ENCODE data around the gene CRKL. TPM values are rescaled to one million over a fixed set of nuclear protein-coding genes. Genes with fewer than 3 reads are reported as not detected.
"Not testable (repeated sequence)": the region's sequence is repeated elsewhere in the genome, so short reads cannot be mapped to it uniquely, and the experiment has no call there.

CRKL gene, protein sequence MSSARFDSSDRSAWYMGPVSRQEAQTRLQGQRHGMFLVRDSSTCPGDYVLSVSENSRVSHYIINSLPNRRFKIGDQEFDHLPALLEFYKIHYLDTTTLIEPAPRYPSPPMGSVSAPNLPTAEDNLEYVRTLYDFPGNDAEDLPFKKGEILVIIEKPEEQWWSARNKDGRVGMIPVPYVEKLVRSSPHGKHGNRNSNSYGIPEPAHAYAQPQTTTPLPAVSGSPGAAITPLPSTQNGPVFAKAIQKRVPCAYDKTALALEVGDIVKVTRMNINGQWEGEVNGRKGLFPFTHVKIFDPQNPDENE
- polyA plus RNA-seq (ENCODE audit: insufficient read length) = 50.4 TPM

DNA sequence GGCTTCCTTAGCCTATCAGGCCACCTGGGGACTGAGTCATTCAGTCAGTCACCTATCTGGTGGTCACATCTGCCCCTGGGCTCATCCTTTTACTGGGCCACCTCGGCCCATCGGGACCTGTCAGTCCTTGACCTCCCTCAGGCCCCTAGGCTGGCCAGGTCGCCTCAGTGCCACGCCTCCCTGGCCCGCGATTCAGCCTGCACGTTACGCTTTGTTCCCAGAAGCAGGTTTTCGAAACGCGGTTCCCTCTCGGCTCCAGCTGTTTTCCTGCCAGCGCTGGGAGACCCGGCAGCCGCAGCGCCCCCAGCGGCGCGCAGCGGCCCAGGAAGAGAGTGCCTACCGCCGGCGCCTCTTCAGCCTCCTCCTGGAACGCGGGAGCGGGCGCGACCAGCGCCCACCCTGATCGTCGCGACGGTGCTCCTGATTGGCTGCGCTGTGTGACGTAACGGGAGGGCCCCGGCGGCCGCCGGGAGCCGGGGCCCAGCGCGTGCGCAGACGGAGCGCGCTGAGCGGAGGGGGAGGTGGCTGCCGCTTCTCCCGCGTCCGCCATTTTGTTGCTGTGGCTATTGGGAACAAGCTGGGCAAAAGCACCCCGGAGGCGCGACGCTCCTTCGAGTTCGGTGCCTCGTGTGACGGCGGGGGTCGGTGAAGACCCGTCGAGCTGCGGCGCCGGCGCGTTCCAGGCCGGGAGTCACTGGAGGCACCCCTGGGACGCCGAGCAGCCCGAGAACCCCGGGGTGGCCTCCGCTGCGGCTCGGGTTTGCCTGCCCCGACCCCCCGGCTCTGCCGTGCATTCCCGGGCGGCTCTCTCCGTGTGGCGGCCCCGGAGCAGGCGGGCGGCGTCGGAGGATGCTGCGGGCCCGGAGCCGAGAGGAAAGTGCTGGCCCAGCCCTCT, at the start of gene CRKL:
TSS of gene CRKL (plus strand) at position 492 of the 895 bp plus-strand sequence. CDS start 528 bp downstream, outside the sequence.
- DNase-seq = peak; percentile 99

DNA sequence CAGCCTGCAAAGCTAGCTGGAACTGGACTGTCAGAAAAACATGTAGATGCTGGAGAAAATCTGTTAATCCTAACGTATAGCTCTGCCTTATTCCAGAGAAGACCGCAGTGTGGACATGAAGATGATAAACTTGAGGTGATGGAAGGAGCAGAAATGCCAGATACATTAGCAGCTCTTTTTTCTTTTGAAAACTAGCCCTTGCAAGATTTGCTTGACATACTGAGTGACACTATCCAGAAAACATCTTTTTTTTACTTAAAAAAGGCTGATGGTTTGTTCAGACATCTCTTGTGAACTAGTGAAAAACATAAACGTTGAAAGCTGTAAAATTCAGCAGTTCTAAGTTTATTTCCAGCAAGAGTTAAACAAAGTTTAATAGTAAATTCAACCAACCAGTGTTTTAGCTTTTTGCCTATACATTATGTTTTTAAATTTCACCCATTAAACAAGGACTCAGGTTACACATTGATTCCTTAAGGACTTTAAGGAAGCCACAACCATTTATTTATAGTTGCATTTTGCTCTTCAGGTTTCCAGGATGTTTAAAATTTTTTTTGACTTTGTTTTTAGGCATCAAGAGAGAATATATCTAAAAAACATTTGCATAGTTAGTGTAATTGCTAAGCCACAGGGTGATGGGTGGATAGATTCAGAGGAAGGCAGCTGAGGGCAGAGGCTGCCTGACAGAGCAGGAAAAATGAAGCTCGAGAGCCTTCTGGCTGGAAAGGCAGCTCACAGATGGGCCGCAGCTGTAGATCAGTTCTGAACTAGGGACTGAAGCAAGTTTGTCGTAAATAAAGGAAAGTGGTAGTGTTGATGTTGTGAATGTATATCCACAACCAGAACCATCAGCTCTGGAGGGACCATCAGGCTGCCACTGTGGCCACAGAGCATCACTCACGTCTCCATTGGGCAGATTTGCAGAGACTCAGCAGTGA, 48.9 kb upstream of the CRKL start:
- no peak for DNase-seq

DNA sequence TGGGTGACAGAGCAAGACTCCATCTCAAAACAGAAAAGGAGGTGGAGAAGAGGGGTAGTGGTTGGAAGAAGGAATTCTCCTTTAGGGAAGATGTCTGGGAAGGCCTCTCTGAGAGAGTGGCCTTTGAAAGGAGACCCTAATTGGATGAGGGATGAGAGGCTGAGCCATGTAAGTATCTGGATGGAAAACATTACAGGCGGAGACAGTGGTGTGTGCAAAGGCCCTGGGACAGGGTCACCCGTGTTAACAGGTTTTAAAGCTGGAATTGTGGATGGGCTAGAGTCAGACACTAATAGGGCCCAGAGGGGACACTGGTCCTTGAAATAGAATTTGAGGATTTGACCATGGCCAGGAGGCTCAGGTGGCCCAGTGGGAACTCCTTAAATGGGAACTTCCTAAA, 48.0 kb upstream of the CRKL start:
- DNase-seq = no peak

DNA sequence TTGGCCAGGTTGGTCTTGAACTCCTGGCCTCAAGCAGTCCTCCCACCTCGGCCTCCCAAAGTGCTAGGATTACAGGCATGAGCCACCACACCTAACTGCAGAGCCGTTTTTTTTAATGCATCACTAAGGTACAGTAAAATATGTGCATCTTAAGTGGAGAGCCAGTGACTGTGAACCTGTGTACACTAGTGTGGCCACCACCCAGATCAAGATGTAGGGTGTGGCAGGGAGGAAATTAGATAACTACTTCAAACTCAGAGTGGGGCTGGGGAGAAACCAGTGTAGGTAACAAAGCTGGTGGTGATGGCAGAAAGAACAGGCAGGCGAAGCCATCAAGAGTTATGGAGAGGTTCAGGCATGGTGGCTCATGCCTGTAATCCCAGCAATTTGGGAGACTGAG, 44.0 kb upstream of the CRKL start:
- DNase-seq = no peak

DNA sequence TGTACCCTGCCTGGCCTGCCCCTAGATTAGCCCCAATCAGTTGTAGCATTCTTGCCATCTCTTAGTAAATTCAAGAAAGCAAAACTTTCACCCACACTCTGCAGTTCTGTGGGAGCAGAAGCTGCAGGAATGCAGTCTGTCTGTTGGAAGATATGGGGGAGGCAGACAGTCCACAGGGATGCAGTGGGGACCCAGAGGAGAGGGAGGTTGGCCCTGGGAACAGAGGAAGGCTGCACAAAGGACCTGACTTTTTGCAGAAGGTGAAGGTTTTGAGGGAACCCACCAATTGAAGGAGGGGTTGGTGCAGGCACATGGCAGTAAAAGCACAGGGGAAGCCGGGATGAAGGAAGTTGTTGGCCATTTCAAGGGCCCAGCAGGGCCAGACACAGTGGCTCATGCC, 41.9 kb upstream of the CRKL start:
- no peak for DNase-seq

DNA sequence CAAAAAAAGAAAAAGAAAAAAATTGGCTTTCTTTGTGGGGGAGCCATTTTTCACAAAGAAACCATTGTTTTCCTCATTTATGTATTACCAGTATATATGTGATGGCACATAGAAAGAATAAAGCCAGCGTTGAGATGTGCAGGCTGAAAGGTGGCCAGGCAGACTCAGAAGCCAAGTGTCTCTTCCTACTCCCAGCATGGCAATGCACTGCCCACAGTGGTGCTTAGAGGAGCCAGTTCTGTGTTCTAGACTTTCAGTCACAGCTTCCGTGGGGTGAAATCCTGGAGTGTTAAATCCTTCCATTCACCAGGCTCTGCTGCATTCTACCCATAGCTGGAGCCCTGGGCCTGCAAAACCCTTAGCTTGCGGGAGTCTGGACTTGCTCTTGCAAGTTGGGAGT, 39.5 kb upstream of the CRKL start:
- DNase-seq = no peak

DNA sequence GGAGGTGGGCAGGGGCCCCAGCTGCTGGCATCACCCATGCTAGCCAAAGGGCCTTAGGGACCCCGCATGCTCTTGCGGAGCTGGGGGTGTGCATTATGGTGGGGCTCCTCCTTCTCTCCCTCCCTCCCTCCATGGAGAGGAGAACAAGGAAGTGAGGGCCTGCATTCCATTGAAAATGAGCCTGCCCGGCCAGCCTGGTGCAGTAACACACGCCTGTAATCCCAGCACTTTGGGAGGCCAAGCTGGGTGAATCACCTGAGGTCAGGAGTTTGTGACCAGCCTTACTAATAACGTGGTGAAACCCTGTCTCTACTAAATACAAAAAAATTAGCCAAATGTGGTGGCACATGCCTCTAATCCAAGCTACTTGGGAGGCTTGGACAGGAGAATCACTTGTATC, 36.0 kb upstream of the CRKL start:
- DNase-seq = no peak

DNA sequence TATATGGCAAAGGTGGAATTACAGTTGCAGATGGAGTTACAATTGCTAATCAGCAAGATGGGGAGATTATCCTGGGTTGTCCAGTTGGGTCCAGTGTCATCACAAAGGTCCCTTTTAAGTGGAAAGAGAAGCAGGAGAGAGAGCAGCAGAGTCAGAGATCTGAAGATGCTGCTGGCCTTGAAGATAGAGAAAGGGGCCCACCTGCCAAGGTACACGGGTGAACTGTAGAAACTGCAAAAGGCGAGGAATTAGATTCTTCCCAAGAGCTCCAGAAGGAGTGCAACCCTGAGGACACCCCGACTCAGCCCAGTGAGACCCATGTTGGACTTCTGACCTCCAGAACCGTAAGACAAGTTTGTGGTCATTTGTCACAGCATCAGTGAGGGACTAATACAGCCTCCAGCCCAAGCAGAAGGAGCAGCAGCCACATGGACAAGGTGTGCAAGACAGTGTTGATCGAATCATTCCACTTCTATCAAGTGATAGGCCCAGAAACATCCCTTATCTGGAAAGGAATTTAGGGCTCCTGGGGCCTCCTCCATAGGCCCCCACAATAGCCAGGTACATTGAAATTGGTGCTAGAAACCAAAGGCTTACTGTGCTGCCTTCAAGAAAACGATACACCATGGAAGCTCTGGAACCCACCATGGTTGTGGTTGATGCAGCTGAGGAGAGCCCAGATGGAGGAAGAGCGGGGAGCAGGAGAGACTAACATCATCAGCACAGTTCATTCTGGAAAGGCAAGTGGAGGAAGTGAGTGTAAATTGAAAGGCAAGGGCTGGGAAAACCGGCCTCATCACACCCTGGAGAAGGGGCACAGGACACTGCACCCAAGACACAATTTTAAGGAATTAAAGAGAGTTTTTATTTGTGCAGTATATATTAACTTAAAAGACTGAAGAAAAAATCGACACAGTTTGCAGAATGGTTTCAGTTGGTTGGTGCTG, 35.1 kb upstream of the CRKL start:
- DNase-seq = no peak

DNA sequence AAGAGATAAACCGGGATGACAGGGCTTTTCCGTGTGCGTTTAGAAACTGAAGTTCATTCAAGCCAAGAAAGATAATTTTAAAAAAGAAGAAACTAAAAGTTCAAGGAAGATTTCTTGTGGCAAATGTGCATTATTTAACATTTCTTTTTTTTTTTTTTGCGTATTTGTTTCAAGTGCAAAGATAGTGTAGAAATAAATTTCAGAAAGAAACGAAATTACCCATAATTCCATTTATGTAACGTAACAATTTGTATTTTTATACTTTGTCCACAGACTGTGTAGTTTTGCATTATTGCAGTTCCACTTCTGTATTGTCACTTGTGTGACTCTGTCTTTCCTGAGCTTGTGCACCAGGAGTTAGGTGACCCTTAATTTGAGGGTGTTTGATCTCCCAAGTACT, 34.4 kb upstream of the CRKL start:
- DNase-seq = no peak

DNA sequence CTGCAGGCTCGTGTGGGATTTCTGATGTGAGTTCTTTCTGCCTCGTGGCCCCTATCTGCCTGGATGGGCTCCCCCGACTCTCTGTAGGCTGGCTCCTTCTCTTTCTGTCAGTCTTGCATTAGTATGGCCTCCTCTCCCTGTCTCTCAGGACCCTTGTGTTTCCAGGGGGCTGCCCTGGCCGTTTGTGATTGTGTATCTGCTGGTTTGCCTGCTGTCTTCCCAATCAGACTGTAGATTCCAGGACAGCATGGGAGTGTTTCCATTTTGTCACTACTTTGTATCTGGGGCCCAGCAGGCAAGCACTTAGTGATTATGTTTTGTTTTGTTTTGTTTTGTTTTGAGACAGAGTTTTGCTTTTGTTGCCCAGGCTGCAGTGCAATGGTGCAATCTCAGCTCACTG, 32.8 kb upstream of the CRKL start:
- DNase-seq = no peak

DNA sequence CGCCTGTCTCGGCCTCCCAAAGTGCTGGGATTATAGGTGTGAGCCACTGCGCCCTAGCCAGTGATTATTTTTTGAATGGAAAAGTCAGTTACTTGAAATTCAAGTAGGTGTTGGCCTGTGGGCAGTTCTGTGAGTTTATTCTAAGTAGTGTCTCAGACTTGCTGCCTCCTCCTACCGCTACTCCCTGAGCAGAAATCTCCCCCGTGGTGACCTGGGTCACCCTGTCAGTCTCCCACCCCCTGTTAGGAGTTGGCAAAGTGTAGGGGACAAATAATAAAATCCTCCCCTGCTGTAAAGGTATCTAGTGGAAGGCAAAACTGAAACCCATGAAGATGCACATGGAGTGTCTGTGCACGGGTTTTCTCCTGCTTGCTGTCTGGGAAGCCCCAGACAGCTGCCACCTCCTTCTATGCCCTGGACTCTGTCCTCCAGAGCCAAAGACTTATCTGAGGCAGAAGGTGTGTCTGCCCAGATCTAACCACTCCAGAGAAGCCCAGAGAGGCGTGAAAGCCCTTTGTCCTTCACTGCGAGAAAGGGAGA, 32.1 kb upstream of the CRKL start:
- no peak for DNase-seq

DNA sequence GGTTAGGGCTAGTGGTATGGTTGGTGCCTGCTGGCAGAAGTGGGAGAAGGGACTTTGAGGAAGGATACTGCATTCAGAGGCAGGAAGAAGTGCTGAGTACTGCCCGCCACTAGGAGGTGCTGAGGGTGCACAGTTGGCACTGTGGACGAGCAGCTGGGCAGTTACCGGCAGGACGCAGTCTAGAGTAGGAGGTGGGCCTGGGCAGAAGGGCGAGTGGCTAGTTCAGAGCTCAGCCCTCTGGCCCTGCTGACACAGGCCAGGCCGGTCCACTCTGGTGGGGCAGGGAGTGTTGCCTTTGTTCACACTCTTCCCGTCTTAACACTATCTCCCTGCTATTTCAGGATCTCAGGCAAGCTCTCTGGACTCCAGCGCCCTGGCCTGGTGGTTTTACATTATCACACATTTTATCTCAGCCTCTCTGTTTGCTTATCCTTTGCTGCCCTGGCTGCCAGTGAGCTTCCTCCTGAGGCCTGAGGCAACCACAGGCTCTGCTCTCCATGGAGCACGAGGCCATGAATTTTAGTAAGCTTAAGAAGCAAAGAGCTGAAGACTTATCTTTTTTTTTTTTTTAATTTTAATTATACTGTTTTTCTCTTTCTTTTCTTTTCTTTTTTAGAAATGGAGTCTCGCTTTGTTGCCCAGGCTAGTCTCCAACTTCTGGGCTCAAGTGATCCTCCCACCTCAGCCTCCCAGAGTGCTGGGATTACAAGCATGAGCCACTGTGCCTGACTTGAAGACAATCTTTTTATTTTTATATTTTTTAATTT, 31.5 kb upstream of the CRKL start:
- DNase-seq = peak; percentile 32

DNA sequence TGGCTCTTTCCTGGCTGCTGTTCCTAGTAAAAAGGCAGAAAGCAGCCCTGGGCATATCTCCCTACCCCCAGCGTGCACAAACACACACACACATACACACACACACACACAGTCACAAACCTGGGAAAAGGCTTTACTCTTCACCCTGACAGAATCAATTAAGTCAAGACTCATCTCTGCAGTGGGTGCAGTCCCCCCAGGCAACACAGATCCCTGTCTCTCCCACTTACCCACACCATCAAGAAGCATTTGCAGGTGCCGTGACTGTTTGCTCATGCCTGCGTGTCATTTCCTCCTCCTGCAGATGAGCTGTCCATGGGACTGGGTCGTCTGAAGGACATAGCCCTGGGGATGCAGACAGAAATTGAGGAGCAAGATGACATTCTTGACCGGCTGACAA, 29.8 kb upstream of the CRKL start:
- DNase-seq = no peak

DNA sequence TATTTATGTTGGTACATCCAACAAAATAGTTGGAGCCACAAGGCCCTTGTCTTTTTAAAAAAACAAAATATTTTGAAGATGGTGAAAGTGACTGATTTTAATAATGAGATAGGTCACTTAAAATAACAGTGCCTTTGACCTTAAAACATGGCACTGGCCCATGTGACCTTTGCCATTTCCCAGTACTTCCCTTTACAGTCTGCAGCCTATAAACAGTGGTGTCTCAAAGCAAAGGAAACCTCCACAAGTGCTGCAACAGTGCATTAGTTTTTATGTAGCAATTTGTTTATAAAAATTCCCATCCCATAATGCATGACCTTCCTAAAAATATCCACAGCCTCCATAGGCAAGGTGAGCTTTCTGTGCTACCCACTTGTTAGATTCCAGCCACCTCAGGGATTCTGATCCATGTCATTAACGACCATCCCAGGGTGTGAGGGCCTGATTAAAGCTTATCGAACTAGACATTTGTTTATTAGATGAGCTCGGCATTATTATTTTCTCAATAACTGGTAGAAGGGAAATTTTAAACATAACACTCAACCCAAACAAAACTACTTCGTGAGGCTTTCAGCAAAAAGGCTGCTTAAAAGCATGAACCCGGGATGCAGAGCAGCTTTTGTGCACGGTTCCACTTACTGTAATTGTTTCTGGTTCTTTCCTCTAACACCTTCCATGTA, 28.0 kb upstream of the CRKL start:
- DNase-seq = no peak

DNA sequence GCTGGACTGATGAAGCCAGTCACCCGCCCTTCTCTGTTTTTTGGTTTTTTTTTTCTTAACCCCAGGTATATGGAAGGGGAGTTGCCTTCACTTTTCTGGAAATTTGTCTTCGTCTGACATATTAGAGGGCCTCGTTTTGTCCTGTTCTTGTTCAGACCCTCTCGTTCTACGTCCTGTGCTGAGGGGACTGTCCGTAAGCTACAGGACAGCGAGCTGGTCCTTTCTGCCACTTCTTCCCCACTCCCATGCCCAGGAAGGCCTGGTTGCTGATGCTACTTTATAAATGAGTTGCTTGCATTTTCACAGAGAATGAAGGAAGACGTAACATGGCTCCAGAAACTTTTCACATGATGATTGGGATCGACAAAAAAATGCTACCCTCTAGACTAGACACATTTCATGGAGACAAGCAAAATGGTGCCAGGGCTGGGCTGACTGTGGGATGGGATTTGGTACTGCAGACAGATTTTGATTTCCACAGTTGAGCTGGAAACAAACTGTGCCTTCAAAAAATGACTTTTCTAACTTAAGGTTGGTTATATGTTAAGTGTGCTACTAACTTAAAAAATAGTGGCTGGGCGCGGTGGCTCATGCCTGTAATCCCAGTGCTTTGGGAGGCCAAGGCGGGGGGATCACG, 27.2 kb upstream of the CRKL start:
- no peak for DNase-seq

DNA sequence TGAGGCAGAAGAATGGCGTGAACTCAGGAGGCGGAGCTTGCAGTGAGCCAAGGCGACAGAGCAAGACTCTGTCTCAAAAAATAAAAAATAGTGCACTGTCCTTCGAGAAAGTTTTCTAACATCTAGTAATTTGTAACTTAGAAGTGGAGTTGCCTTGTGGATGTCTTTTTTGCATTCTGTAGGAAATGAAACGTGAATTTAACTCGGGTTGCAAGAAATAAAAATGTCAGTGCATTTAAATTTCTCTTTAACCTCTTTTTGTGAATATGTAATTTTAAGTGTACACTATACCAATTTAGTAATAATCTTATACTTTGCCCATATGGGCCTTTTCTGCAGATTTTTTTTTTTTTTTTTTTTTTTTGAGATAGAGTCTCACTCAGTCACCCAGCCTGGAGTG, 26.2 kb upstream of the CRKL start:
- no peak for DNase-seq

DNA sequence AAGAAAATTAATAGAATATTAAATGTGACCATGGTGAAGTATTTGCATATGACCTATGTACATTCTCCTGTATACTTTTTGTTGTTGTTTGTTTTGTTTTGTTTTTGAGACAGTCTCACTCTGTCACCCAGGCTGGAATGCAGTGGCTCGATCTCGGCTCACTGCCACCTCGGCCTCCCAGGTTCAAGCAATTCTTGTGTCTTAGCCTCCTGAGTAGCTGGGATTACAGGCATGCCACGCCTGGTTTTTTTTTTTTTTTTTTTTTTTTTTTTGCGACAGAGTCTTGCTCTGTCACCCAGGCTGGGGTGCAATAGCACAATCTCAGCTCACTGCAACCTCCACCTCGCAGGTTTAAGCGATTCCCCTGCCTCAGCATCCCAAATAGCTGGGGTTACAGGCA, 19.5 kb upstream of the CRKL start:
- not testable (repeated sequence) for DNase-seq

DNA sequence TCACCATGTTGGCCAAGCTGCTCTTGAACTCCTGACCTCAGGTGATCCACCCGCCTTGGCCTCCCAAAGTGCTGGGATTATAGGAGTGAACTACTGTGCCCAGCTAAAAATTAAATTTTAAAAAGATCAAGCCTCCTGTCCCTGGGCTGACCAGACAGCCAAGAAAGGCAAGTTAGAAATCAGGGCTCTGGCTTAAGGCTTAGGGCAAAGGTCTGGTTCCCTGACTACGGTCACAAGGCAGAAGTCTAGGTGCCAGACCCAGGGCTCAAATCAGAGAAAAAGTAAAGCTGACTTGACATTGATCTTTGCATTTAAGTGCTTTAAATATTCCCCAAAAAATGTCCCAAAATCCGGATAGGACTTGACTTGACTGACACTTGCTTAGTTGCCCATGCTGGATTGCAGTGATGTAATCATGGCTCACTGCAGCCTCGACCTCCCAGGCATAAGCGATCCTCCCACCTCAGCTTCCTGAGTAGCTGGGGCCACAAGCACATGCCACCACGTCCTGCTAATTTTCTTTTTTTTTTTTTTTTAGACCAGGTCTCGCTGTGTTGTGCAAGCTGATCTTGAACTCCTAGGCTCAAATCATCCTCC, 17.3 kb upstream of the CRKL start:
- no peak for DNase-seq

Measured in hindlimb muscle (tissue), 1 donor.